H1 (cell line): Measurements from ENCODE around the gene KRT4. TPM values are rescaled to one million over a fixed set of nuclear protein-coding genes. Genes with fewer than 3 reads are reported as not detected.

Source experiments
- CTCF ChIA-PET: fragments of 300-600 bp; sonication (Branson Sonifier 250); formaldehyde crosslinking; loops from one replicate; lab custom pipeline; 2021; ENCODE audit not compliant: partially characterized antibody; lab: Charles Lee
- POLR2A ChIA-PET: fragments of 300-600 bp; sonication (Branson Sonifier 250); formaldehyde crosslinking; loops from one replicate; lab custom pipeline; 2021; ENCODE audit warnings: inconsistent platforms; ENCODE audit not compliant: partially characterized antibody; lab: Charles Lee
- DNase-seq, 2 experiments: peaks; one replicate each; pipeline versions ENCODE4 v3.0.0 to v3.0.0-alpha.2; 2010 to 2022; ENCODE audit warnings: low spot score in 2 of 2, low read depth in 1 of 2, mixed read lengths in 1 of 2
- FAIRE-seq: peaks from 2 replicates; lab custom pipeline; 2011; peaks lifted over from hg19 to GRCh38; lab: Jason Lieb, UNC
- H2AFZ ChIP-seq: 2 replicates; pipeline ENCODE4 v1.8.1; 2012; ENCODE audit warnings: low read length, inconsistent platforms
- H2AK5ac ChIP-seq: 2 replicates; pipeline ENCODE4 v1.6.1; 2013; ENCODE audit warnings: low read depth, low read length
- H2BK120ac ChIP-seq: replicated peaks from 2 replicates; pipeline ENCODE3; 2013; ENCODE audit warnings: low read depth, low read length, inconsistent platforms
- H2BK12ac ChIP-seq: 2 replicates; pipeline ENCODE4 v1.6.1; 2013; ENCODE audit warnings: low read depth, low read length
- H2BK15ac ChIP-seq: 2 replicates; pipeline ENCODE4 v1.6.1; 2013; ENCODE audit warnings: low read length
- H2BK20ac ChIP-seq: 2 replicates; pipeline ENCODE4 v1.6.1; 2013; ENCODE audit warnings: low read length
- H2BK5ac ChIP-seq: 2 replicates; pipeline ENCODE4 v1.6.1; 2013; ENCODE audit warnings: low read depth, low read length
- H3K14ac ChIP-seq: 2 replicates; pipeline ENCODE4 v1.6.1; 2013; ENCODE audit warnings: inconsistent platforms; ENCODE audit not compliant: insufficient read length
- H3K18ac ChIP-seq: 2 replicates; pipeline ENCODE4 v1.6.1; 2013; ENCODE audit warnings: low read length; ENCODE audit errors: extremely low read depth
- H3K23ac ChIP-seq: 2 replicates; pipeline ENCODE4 v1.6.1; 2013; ENCODE audit warnings: inconsistent platforms; ENCODE audit not compliant: insufficient read length
- H3K23me2 ChIP-seq: 2 replicates; pipeline ENCODE4 v1.6.1; 2013; ENCODE audit warnings: low read depth, low read length
- H3K27ac ChIP-seq: 2 replicates; pipeline ENCODE4 v1.6.1; 2011; ENCODE audit warnings: low read depth, low read length, inconsistent platforms
- H3K27me3 ChIP-seq, 4 experiments: replicated peaks in 1 of 4; 1 replicate in 1 of 4; 2 replicates in 3 of 4; pipeline versions ENCODE4 v1.6.1 to v1.8.1; 2011 to 2013; ENCODE audit warnings: low read length in 3 of 4, mild to moderate bottlenecking in 3 of 4, inconsistent platforms in 2 of 4, mixed read lengths in 2 of 4, moderate library complexity in 1 of 4; ENCODE audit not compliant: control insufficient read depth in 3 of 4, insufficient read depth in 3 of 4; ENCODE audit errors: extremely low read depth in 1 of 4
- H3K36me3 ChIP-seq, 4 experiments: 2 replicates each; pipeline versions ENCODE4 v1.6.1 to v1.8.1; 2011 to 2013; ENCODE audit warnings: mild to moderate bottlenecking in 4 of 4, low read length in 3 of 4, moderate library complexity in 2 of 4, control low read depth in 1 of 4, inconsistent platforms in 1 of 4; ENCODE audit not compliant: insufficient read depth in 4 of 4, control insufficient read depth in 2 of 4
- H3K4ac ChIP-seq: replicated peaks from 2 replicates; pipeline ENCODE3; 2013; ENCODE audit warnings: low read length, low read depth, mixed read lengths, inconsistent platforms; ENCODE audit not compliant: insufficient read length
- H3K4me1 ChIP-seq, 4 experiments: replicated peaks in 1 of 4; 1 replicate in 1 of 4; 2 replicates in 3 of 4; pipeline versions ENCODE4 v1.6.1 to v1.8.1; 2011 to 2013; ENCODE audit warnings: low read length in 3 of 4, inconsistent platforms in 2 of 4, mixed read lengths in 1 of 4; ENCODE audit not compliant: insufficient read depth in 4 of 4, control insufficient read depth in 3 of 4
- H3K4me2 ChIP-seq, 2 experiments: 2 replicates each; pipeline versions ENCODE4 v1.6.1 to v1.8.1; 2011 to 2013; ENCODE audit warnings: low read depth in 2 of 2, low read length in 2 of 2, control low read depth in 1 of 2, inconsistent platforms in 1 of 2, mild to moderate bottlenecking in 1 of 2; ENCODE audit not compliant: insufficient read depth in 1 of 2
- H3K4me3 ChIP-seq, 4 experiments: fragments of 200-600, 300-600 bp in 1 of 4; sonication (generic), shearing (Covaris generic), sonication (Bioruptor Twin) in 1 of 4; 2 replicates each; pipeline versions ENCODE4 v1.5.1 to v1.8.1; 2011 to 2016; ENCODE audit warnings: low read length in 4 of 4, low read depth in 3 of 4, control low read depth in 2 of 4, inconsistent platforms in 2 of 4, mild to moderate bottlenecking in 2 of 4, mixed read lengths in 1 of 4, moderate library complexity in 1 of 4; ENCODE audit not compliant: insufficient read depth in 2 of 4; ENCODE audit errors: extremely low read depth in 1 of 4
- H3K56ac ChIP-seq: replicated peaks from 2 replicates; pipeline ENCODE3; 2013; ENCODE audit warnings: low read depth, mild to moderate bottlenecking, mixed read lengths, low read length, inconsistent platforms; ENCODE audit not compliant: insufficient read length
- H3K79me1 ChIP-seq: 2 replicates; pipeline ENCODE4 v1.6.1; 2013; ENCODE audit warnings: low read depth, low read length, control low read depth
- H3K79me2 ChIP-seq, 2 experiments: 2 replicates each; pipeline versions ENCODE4 v1.6.1 to v1.8.1; 2012 to 2013; ENCODE audit warnings: low read length in 2 of 2, mild to moderate bottlenecking in 2 of 2, inconsistent platforms in 1 of 2; ENCODE audit not compliant: insufficient read depth in 2 of 2, control insufficient read depth in 1 of 2
- H3K9ac ChIP-seq, 4 experiments: replicated peaks in 1 of 4; 1 replicate in 1 of 4; 2 replicates in 3 of 4; pipeline versions ENCODE4 v1.6.1 to v1.8.1; 2011 to 2013; ENCODE audit warnings: low read depth in 3 of 4, low read length in 3 of 4, control low read depth in 2 of 4, mild to moderate bottlenecking in 2 of 4, moderate library complexity in 2 of 4, inconsistent platforms in 1 of 4; ENCODE audit errors: extremely low read depth in 1 of 4
- H3K9me3 ChIP-seq, 2 experiments: 2 replicates each; pipeline versions ENCODE4 v1.6.1 to v1.8.1; 2012 to 2013; ENCODE audit warnings: mild to moderate bottlenecking in 2 of 2, moderate library complexity in 2 of 2, control low read depth in 1 of 2, inconsistent platforms in 1 of 2, low read depth in 1 of 2, low read length in 1 of 2, mixed read lengths in 1 of 2; ENCODE audit not compliant: insufficient read depth in 2 of 2
- H4K20me1 ChIP-seq, 2 experiments: replicated peaks in 1 of 2; 2 replicates each; pipeline versions ENCODE3 to v1.8.1; 2011 to 2013; ENCODE audit warnings: inconsistent platforms in 2 of 2, low read length in 2 of 2, mild to moderate bottlenecking in 1 of 2; ENCODE audit not compliant: insufficient read depth in 2 of 2, control insufficient read depth in 1 of 2
- H4K5ac ChIP-seq: 2 replicates; pipeline ENCODE4 v1.6.1; 2013; ENCODE audit warnings: low read length, low read depth, mixed read lengths, inconsistent platforms; ENCODE audit not compliant: insufficient read length
- H4K8ac ChIP-seq: 2 replicates; pipeline ENCODE4 v1.8.0; 2013; ENCODE audit warnings: mild to moderate bottlenecking, moderate library complexity, low read length, inconsistent platforms; ENCODE audit not compliant: insufficient read depth; ENCODE audit errors: extremely low read depth
- H4K91ac ChIP-seq: replicated peaks from 2 replicates; pipeline ENCODE3; 2013; ENCODE audit warnings: low read length, mixed read lengths, inconsistent platforms; ENCODE audit not compliant: insufficient read length
- BRCA1 ChIP-seq: IDR thresholded peaks from 2 replicates; pipeline ENCODE4 v1.6.1; 2012; ENCODE audit warnings: low read depth, low read length, improper control_type of control experiment
- EGR1 ChIP-seq: IDR thresholded peaks from 2 replicates; pipeline ENCODE4 v1.6.1; 2011; ENCODE audit warnings: low read depth, low read length, borderline replicate concordance
- HDAC2 ChIP-seq, 2 experiments: fragments of 300-600 bp in 1 of 2; sonication (generic) in 1 of 2; IDR thresholded peaks; 2 replicates each; pipeline ENCODE4 v1.6.1; 2011 to 2012; ENCODE audit warnings: low read depth in 2 of 2, low read length in 2 of 2, mild to moderate bottlenecking in 2 of 2, moderate library complexity in 2 of 2, borderline replicate concordance in 1 of 2, inconsistent platforms in 1 of 2
- KDM1A ChIP-seq: fragments of 200-600, 300-600 bp; sonication (generic); IDR thresholded peaks from 2 replicates; pipeline ENCODE4 v1.7.1; 2016; ENCODE audit warnings: mild to moderate bottlenecking, low read length, borderline replicate concordance
- NRF1 ChIP-seq: IDR thresholded peaks from 2 replicates; pipeline ENCODE4 v1.6.1; 2011; ENCODE audit warnings: mild to moderate bottlenecking, low read depth, low read length, improper control_type of control experiment
- RBBP5 ChIP-seq: IDR thresholded peaks from 2 replicates; pipeline ENCODE4 v1.7.1; 2012; ENCODE audit warnings: low read depth, mild to moderate bottlenecking, inconsistent platforms, low read length, moderate library complexity, borderline replicate concordance
- TAF1 ChIP-seq: IDR thresholded peaks from 2 replicates; pipeline ENCODE4 v1.6.1; 2011; ENCODE audit warnings: mild to moderate bottlenecking, low read depth, low read length
- TAF7 ChIP-seq: optimal IDR thresholded peaks from 2 replicates; pipeline ENCODE3; 2011; ENCODE audit warnings: low read depth, mild to moderate bottlenecking, inconsistent platforms, low read length, moderate library complexity, borderline replicate concordance
- TBP ChIP-seq: IDR thresholded peaks from 2 replicates; pipeline ENCODE4 v1.6.1; 2011; ENCODE audit warnings: low read depth, low read length, improper control_type of control experiment
- ZNF274 ChIP-seq: IDR thresholded peaks from 2 replicates; pipeline ENCODE4 v1.7.0; 2012; ENCODE audit warnings: low read length, borderline replicate concordance; ENCODE audit errors: extremely low read depth
- WGBS, 2 experiments: shearing (Covaris generic) in 1 of 2; methylation state at CpG; one replicate each; pipeline versions ENCODE4 v1.1.6 to v1.1.7; 2013 to 2015; ENCODE audit warnings: low lambda C conversion rate in 2 of 2, mixed read lengths in 2 of 2, inconsistent platforms in 1 of 2, low coverage in 1 of 2, missing lambda C conversion rate in 1 of 2; ENCODE audit not compliant: insufficient replicate concordance in 2 of 2, insufficient coverage in 1 of 2, insufficient read length in 1 of 2; ENCODE audit errors: extremely low coverage in 1 of 2, missing lambda C conversion rate in 1 of 2; 5-methylcytosine and 5-hydroxymethylcytosine counted together
- polyA plus RNA-seq, 7 experiments: library from polyadenylated mRNA; depleted of rRNA in 3 of 7; stranded (reverse) in 5 of 7; unstranded in 2 of 7; fragments of >200 nt in 5 of 7; fragments of 200-250 nt in 2 of 7; gene quantifications; 1 replicate in 5 of 7; 2 replicates in 1 of 7; 4 replicates in 1 of 7; pipeline versions ENCODE4 v1.2.1 to v1.2.3, GENCODE V29; 2011 to 2013; ENCODE audit warnings: missing spikeins in 2 of 7, mixed read lengths in 2 of 7
- total RNA-seq: library from RNA; stranded (reverse); fragmentation: NEBNext Ultra II Directional; extraction: Animal tissue kit (Norgen Biotek cat#: 25700); gene quantifications from 2 replicates; pipeline ENCODE4 v1.2.1, GENCODE V29; 2021
- TF ChIP-seq, protein P1 (sequence below): IDR thresholded peaks from 2 replicates; pipeline ENCODE4 v1.6.1; 2012; ENCODE audit warnings: low read length, inconsistent platforms

KRT4 gene
- total and polyA plus RNA-seq, 2 of the 8 experiments (the other 6 are each of a cell fraction or from before 2014, with no cell fraction given): not detected

DNA sequence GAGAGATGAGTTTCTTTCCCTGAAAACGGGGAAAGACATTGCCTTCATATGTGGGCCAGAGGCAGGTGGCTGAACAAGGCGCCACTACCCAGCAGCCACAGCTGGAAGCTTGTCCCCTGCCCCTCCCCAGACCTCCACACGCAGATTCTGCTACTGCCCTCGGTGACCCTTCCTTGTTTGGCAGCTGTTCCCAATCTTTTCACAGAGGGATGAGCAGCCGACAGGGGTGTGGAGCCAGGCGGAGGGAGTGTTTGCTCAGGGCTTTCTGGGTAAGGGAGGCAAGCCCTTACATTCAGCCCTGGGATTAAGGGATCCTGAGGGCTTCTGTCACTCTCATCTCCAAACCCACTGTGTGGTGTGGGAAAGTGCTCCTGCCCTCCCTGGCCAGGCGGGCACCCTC lies 4.5 kb upstream of the KRT4 start:
- Histone ChIP-seq H3K27me3 (no peaks in the 10 kb centered on the region), H4K91ac (no peak overlapping the region), H3K4ac (no peak overlapping the region), H2AK5ac (no peak overlapping the region), H3K27ac (no peak overlapping the region), H3K4me3 (no peak overlapping the region), H2AFZ (no peak overlapping the region), H2BK15ac (no peak overlapping the region), H4K20me1 (no peaks in the 10 kb centered on the region), H3K9ac (no peak overlapping the region), H3K23ac (no peak overlapping the region), H3K56ac (no peak overlapping the region), H3K36me3 (no peaks in the 10 kb centered on the region), H2BK5ac (no peak overlapping the region), H3K79me2 (no peaks in the 10 kb centered on the region), H2BK120ac (no peak overlapping the region), H3K79me1 (no peaks in the 10 kb centered on the region), H4K8ac (no peak overlapping the region), H3K14ac (no peak overlapping the region), H4K5ac (no peak overlapping the region), H3K9me3 (no peaks in the 10 kb centered on the region), H3K23me2 (no peaks in the 10 kb centered on the region), H2BK20ac (no peak overlapping the region), H3K4me1 (no peaks in the 10 kb centered on the region), H3K4me2 (no peak overlapping the region), H3K18ac (no peak overlapping the region), H2BK12ac (no peak overlapping the region)
- TF ChIP-seq TBP (no peak), EGR1 (no peak), NRF1 (no peak), RBBP5 (no peak), ZNF274 (no peak), TAF7 (no peak), TAF1 (no peak), KDM1A (no peak), HDAC2 (IDR thresholded peaks at IDR 0.05; ENCODE audit: borderline replicate concordance in 1 of 2, low read depth in 2 of 2, low read length in 2 of 2) (no peak), BRCA1 (no peak)
- TF ChIP-seq, protein P1, sequence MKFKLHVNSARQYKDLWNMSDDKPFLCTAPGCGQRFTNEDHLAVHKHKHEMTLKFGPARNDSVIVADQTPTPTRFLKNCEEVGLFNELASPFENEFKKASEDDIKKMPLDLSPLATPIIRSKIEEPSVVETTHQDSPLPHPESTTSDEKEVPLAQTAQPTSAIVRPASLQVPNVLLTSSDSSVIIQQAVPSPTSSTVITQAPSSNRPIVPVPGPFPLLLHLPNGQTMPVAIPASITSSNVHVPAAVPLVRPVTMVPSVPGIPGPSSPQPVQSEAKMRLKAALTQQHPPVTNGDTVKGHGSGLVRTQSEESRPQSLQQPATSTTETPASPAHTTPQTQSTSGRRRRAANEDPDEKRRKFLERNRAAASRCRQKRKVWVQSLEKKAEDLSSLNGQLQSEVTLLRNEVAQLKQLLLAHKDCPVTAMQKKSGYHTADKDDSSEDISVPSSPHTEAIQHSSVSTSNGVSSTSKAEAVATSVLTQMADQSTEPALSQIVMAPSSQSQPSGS: no peak
- 83% methylated on average over 6 of the region's 7 CpGs; no CpG with 5 or more reads in 1 of the 2 experiments for WGBS, 2 experiments
- DNase-seq (no peak), FAIRE-seq (no peak)
- ChIA-PET CTCF (interaction anchor here (1.2 to 1.7 kb wide), 2 partner anchors 47 to 62 kb away, joined by 3 to 4 read pairs; no protein-coding TSS in a partner anchor), POLR2A (no interaction called here)
